ENCODE results near the gene PDHB. TPM values are rescaled to one million over a fixed set of nuclear protein-coding genes. Genes with fewer than 3 reads are reported as not detected.
A peak's percentile ranks its signal among the peaks of the same experiment; 100 is the strongest.

The PDHB gene
- total RNA-seq, 4 donors from 2014 or later: 131 to 195 (median 169) TPM

DNA sequence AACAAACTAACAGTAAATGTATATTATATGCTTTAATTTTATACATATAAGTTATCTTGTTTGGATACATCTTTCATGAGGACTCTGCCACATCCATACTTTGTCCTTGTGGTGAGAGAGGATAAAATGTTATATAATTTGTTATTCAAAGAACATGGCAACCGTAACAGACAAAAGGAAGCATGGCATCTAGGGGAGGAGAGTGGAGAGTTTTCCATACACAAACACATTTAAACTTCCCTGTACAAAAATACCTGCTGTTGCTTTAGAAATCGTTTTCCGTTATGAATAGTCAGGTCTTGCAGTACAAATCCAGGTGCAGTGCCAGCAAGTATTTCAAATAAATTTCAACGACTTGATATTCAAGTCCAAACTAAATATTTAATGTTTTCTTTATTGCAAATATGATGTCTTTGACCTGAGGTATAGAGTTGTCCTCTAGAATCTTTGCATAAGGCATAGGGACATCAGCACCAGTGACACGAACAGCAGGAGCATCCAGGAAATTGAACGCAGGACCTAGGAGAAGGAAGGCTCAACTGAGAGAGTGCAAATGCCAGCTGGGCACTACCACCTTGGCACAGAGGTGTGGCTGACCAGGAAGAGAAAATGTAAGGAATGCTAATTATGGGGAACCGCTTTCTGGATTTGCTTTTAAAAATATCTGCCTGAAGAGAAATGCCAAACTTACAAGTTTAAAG, 5.8 kb downstream of the PDHB start:
- no peak overlapping the region for H3K4me3 ChIP-seq
- H3K27ac ChIP-seq: no peak overlapping the region
- no peak for DNase-seq
- H3K27me3 ChIP-seq: no peaks in the 10 kb centered on the region
- H3K4me1 ChIP-seq: peaks cover 11 to 18% of the 10 kb centered on the region in 2 donors
- H3K9me3 ChIP-seq: no peaks in the 10 kb centered on the region
- peaks cover 3 to 88% of the 10 kb centered on the region in 2 donors for H3K36me3 ChIP-seq
- TF ChIP-seq POLR2A (IDR thresholded peaks at IDR 0.05): no peak
- TF ChIP-seq, protein P1, sequence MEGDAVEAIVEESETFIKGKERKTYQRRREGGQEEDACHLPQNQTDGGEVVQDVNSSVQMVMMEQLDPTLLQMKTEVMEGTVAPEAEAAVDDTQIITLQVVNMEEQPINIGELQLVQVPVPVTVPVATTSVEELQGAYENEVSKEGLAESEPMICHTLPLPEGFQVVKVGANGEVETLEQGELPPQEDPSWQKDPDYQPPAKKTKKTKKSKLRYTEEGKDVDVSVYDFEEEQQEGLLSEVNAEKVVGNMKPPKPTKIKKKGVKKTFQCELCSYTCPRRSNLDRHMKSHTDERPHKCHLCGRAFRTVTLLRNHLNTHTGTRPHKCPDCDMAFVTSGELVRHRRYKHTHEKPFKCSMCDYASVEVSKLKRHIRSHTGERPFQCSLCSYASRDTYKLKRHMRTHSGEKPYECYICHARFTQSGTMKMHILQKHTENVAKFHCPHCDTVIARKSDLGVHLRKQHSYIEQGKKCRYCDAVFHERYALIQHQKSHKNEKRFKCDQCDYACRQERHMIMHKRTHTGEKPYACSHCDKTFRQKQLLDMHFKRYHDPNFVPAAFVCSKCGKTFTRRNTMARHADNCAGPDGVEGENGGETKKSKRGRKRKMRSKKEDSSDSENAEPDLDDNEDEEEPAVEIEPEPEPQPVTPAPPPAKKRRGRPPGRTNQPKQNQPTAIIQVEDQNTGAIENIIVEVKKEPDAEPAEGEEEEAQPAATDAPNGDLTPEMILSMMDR (IDR thresholded peaks at IDR 0.05 in 4 of 5, conservative IDR thresholded peaks at IDR 0.05 in 1 of 5): no peak
- in situ Hi-C loops (cut with MboI; ENCODE audit: low sequenced_read_pairs in 4 of 4) (no loop called here), intact Hi-C loops (cut with DNase I; ENCODE audit: low total_unique reads) (no loop called here)
- ATAC-seq: no peak

DNA sequence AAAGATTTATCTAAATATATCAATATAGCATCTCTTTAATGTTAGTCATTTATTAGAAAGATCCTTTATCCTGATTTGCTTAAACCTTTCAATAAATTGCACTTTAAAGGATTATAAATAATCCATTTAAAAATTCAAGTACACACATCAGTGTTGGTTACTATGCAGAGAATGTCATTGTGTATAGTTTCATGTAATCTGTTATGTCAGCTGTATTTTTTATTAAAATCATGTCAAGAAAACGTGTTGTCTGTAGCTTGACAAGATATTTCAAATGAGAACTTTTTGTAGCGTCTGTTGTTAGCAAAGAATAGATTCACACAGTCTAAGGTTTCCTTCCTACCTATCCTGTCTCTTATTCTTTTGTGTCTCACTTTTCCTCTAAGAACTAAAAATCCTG, 7.8 kb downstream of the PDHB start:
- H3K4me1 ChIP-seq: peaks cover 0 to 11% of the 10 kb centered on the region in 2 donors
- DNase-seq (no peak), ATAC-seq (no peak)
- peaks cover 3 to 78% of the 10 kb centered on the region in 2 donors for H3K36me3 ChIP-seq
- intact Hi-C loops (cut with DNase I; ENCODE audit: low total_unique reads) (no loop called here), in situ Hi-C loops (cut with MboI; ENCODE audit: low sequenced_read_pairs in 4 of 4) (no loop called here)
- H3K4me3 ChIP-seq: no peak overlapping the region
- no peaks in the 10 kb centered on the region for H3K27me3 ChIP-seq
- TF ChIP-seq, protein P1 (IDR thresholded peaks at IDR 0.05 in 4 of 5, conservative IDR thresholded peaks at IDR 0.05 in 1 of 5): no peak
- no peak for TF ChIP-seq POLR2A (IDR thresholded peaks at IDR 0.05)
- H3K9me3 ChIP-seq: no peaks in the 10 kb centered on the region
- H3K27ac ChIP-seq: peak overlapping the region in 1 of 4 donors; percentile 3

DNA sequence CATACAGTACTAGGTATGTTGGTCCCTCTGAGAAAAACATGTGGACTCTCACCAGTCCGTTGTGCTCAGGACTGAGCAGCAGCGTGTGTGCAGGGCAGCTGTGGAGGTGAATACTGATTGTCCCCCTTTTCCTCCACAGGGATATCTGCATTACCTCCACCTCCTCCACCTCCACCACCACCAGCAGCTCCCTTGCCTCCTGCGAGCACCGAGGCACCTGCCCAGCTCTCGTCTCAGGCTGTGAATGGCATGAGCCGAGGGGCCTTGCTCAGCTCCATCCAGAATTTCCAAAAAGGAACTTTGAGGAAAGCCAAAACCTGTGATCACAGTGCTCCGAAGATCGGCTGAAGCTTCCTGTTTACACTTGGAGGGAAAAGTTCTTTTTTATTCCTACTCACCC, 9.0 kb downstream of the PDHB start:
- in situ Hi-C loops (cut with MboI; ENCODE audit: low sequenced_read_pairs in 4 of 4) (no loop called here), intact Hi-C loops (cut with DNase I; ENCODE audit: low total_unique reads) (no loop called here)
- no peak for DNase-seq
- Histone ChIP-seq H3K4me1 (peaks cover 0 to 18% of the 10 kb centered on the region in 2 donors), H3K36me3 (peaks cover 3 to 67% of the 10 kb centered on the region in 2 donors), H3K9me3 (no peaks in the 10 kb centered on the region), H3K4me3 (no peak overlapping the region), H3K27me3 (no peaks in the 10 kb centered on the region), H3K27ac (peak overlapping the region in 1 of 4 donors; percentile 33)
- no peak for TF ChIP-seq POLR2A (IDR thresholded peaks at IDR 0.05)
- TF ChIP-seq, protein P1 (IDR thresholded peaks at IDR 0.05 in 4 of 5, conservative IDR thresholded peaks at IDR 0.05 in 1 of 5): no peak
- no peak for ATAC-seq

DNA sequence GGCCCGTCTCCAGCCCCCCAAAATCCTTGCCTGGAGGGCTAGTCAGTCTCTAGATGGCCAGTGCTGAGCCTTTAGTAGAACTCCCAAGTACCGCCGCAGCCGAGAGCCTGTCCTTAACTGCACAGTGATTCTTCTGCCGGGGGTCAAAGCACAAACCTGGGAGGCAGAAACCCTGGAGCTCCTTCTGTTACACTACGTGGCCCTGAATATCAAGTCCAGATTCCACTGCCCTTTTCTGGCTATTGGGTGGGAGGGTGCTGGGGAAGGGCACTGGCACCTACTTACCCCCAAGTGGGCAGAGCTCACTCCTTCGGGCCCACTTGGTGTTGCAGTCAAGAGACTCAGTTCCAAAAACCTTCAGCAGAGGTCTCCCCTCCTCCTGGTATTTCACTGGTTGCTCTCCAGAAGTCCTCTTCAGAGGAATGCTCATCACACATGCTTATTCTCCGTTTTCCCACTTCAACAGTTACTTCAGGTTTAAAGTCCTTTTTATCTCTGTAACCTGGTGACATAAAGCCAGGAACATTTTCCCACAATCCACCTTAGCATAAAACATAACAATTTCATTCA, 10.8 kb downstream of the PDHB start:
- TF ChIP-seq, protein P1 (IDR thresholded peaks at IDR 0.05 in 4 of 5, conservative IDR thresholded peaks at IDR 0.05 in 1 of 5): no peak
- TF ChIP-seq POLR2A (IDR thresholded peaks at IDR 0.05): no peak
- Histone ChIP-seq H3K27ac (no peak overlapping the region), H3K4me1 (peaks cover 0 to 18% of the 10 kb centered on the region in 2 donors), H3K27me3 (no peaks in the 10 kb centered on the region), H3K9me3 (no peaks in the 10 kb centered on the region), H3K4me3 (no peak overlapping the region), H3K36me3 (peaks cover 0 to 49% of the 10 kb centered on the region in 2 donors)
- no peak for DNase-seq
- in situ Hi-C loops (cut with MboI; ENCODE audit: low sequenced_read_pairs in 4 of 4) (no loop called here), intact Hi-C loops (cut with DNase I; ENCODE audit: low total_unique reads) (no loop called here)
- no peak for ATAC-seq
